HUES48 (cell line): ENCODE results near the gene DZIP3.
A peak's percentile ranks its signal among the peaks of the same experiment; 100 is the strongest.

Experiments used
- H3K27ac ChIP-seq: one replicate; pipeline ENCODE4 v1.7.0; 2013; ENCODE audit warnings: low read depth, low read length, inconsistent platforms
- H3K27me3 ChIP-seq: 2 replicates; pipeline ENCODE4 v1.6.1; 2013; ENCODE audit warnings: mild to moderate bottlenecking, low read length; ENCODE audit not compliant: control insufficient read depth, insufficient read depth
- H3K36me3 ChIP-seq: 2 replicates; pipeline ENCODE4 v1.6.1; 2013; ENCODE audit warnings: low read length; ENCODE audit not compliant: control insufficient read depth, insufficient read depth
- H3K4me1 ChIP-seq: 2 replicates; pipeline ENCODE4 v1.6.1; 2013; ENCODE audit warnings: mild to moderate bottlenecking, low read length; ENCODE audit not compliant: control insufficient read depth, insufficient read depth
- H3K4me3 ChIP-seq: 2 replicates; pipeline ENCODE4 v1.5.1; 2013; ENCODE audit warnings: mild to moderate bottlenecking, low read depth, low read length
- H3K9ac ChIP-seq: 2 replicates; pipeline ENCODE4 v1.6.1; 2013; ENCODE audit warnings: mild to moderate bottlenecking, low read depth, low read length, moderate library complexity
- H3K9me3 ChIP-seq: 2 replicates; pipeline ENCODE4 v1.6.1; 2013; ENCODE audit warnings: low read length; ENCODE audit not compliant: control insufficient read depth, insufficient read depth

The DZIP3 gene, protein sequence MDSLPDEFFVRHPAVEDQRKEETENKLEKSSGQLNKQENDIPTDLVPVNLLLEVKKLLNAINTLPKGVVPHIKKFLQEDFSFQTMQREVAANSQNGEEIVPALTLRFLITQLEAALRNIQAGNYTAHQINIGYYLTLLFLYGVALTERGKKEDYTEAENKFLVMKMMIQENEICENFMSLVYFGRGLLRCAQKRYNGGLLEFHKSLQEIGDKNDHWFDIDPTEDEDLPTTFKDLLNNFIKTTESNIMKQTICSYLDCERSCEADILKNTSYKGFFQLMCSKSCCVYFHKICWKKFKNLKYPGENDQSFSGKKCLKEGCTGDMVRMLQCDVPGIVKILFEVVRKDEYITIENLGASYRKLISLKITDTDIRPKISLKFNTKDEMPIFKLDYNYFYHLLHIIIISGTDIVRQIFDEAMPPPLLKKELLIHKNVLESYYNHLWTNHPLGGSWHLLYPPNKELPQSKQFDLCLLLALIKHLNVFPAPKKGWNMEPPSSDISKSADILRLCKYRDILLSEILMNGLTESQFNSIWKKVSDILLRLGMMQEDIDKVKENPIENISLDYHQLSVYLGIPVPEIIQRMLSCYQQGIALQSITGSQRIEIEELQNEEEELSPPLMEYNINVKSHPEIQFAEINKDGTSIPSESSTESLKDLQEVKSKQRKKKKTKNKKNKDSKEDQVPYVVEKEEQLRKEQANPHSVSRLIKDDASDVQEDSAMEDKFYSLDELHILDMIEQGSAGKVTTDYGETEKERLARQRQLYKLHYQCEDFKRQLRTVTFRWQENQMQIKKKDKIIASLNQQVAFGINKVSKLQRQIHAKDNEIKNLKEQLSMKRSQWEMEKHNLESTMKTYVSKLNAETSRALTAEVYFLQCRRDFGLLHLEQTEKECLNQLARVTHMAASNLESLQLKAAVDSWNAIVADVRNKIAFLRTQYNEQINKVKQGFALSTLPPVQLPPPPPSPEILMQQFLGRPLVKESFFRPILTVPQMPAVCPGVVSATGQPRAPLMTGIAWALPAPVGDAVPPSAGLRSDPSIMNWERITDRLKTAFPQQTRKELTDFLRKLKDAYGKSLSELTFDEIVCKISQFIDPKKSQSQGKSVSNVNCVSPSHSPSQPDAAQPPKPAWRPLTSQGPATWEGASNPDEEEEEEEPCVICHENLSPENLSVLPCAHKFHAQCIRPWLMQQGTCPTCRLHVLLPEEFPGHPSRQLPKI

DNA sequence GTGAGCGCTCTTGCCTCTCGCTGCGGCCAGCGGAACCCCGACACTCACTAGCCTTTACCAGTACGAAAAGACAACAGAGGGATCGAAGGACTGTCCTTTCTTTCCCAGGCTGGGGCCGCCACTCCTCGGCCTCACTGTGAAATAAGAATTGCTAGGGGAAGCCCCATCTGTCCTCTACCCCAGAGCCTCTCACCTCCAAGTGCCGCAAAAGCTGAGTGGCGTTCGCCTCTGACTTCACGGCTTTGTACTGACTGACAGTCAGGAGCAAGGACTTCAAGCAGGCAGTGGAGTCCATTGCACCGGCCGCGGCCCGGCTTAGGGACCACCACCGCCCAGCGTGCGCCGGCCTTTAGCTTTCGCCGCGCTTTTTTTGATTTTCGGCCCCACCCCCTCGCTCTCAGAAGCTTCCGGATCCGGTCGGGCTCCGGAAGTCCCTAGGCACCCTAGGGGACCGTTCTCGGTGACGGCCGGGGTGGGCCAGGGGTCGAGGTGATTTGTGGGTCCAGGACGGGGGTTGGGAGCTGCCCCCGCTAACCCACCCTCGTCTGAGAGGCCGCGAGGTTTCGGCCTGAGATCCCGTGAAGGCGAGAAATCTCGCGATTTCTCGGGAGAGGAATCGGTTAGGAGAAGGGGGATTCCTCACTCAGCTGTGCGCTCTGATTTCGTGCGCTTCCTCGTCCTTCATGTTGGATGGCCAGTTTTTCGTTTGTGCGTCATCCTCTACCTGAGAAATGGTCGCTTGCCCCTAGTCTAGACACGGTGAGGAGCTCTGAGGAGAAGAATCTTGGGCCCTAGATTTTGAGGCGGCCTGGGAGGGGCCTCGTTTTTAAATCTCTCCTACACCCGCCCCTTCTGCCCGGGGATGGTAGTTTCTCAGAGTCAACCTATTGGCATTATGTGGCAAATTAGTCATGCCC is at the start of gene DZIP3, which contains the start of gene CIP2A:
DZIP3 (plus strand) TSS at position 642 of the 917 bp plus-strand sequence. CDS start 15,685 bp downstream, outside the sequence.
CIP2A (minus strand) TSS at position 358 of the 917 bp plus-strand sequence; CDS start at position 295, 63 bp downstream.
- peaks cover 23% of the 10 kb centered on the region for H3K4me1 ChIP-seq
- H3K27ac ChIP-seq: peak within 1 kb of the TSS; percentile 100
- H3K9me3 ChIP-seq: no peaks in the 10 kb centered on the region
- no peaks in the 10 kb centered on the region for H3K27me3 ChIP-seq
- peak within 1 kb of the TSS; percentile 99 for H3K4me3 ChIP-seq
- H3K9ac ChIP-seq: peak within 1 kb of the TSS; percentile 98
- peaks cover 14% of the 10 kb centered on the region for H3K36me3 ChIP-seq

DNA sequence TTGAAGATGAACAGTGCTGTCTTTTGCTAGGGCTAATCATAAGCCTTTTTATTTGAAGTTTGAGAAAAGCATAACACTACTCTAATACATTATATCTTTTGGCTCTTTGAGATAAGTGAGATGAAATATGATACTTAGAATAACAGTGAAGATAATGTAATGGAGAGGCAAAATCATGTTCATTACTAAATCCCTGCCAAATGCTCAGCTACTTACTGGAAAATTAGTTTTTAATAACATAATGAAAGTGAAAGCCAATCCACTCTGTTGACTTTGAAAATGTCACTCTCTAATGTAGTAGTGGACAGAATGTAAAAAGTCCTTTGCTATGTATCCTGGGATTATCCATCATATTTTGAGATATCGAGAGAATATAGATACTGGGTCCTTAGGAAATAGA is 43.3 kb upstream of the DZIP3 start:
- Histone ChIP-seq H3K4me3 (no peak overlapping the region), H3K9me3 (no peaks in the 10 kb centered on the region), H3K4me1 (no peaks in the 10 kb centered on the region), H3K9ac (no peak overlapping the region), H3K27ac (no peak overlapping the region), H3K27me3 (no peaks in the 10 kb centered on the region), H3K36me3 (peaks cover 69% of the 10 kb centered on the region)

DNA sequence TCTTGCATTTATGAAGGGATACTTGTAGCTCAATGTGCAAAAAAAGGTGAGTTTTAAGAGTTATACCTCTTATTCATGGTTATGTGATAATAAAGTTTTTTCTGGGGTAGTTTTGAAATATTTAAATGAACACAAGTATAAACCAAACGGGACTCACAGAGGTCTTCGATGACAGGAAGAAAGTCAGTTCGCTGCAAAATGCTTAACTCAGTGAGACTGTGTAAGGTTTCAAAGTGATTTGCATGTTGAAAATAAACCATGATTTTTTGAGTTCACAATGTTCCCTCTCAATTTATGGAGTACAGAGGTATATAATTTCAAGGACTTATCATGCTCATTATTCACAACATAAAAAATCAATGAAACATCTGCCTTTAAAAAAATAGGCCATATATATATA is 42.8 kb upstream of the DZIP3 start:
- peaks cover 74% of the 10 kb centered on the region for H3K36me3 ChIP-seq
- no peak overlapping the region for H3K4me3 ChIP-seq
- H3K4me1 ChIP-seq: no peaks in the 10 kb centered on the region
- no peak overlapping the region for H3K9ac ChIP-seq
- H3K27ac ChIP-seq: no peak overlapping the region
- H3K27me3 ChIP-seq: no peaks in the 10 kb centered on the region
- H3K9me3 ChIP-seq: no peaks in the 10 kb centered on the region

DNA sequence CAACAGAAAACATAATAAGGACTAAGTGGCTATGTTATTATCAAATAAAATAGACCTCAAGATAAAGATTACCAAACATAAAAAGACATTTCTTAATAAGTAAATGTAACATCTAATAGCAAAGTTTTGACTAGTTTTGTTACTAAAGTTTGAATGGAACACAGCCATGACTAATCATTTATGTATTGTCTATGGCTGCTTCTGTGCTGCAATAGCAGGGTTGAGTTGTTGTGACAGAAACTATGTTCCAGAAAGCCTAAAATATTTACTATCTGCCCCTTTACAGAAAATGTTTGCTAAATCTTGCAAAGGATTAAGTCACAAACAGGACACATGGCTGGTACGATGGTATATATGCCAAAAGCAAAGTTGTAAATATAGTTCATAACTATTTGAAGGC is 41.2 kb upstream of the DZIP3 start:
- Histone ChIP-seq H3K4me1 (no peaks in the 10 kb centered on the region), H3K36me3 (peaks cover 86% of the 10 kb centered on the region), H3K27me3 (no peaks in the 10 kb centered on the region), H3K4me3 (no peak overlapping the region), H3K27ac (no peak overlapping the region), H3K9me3 (no peaks in the 10 kb centered on the region), H3K9ac (no peak overlapping the region)

DNA sequence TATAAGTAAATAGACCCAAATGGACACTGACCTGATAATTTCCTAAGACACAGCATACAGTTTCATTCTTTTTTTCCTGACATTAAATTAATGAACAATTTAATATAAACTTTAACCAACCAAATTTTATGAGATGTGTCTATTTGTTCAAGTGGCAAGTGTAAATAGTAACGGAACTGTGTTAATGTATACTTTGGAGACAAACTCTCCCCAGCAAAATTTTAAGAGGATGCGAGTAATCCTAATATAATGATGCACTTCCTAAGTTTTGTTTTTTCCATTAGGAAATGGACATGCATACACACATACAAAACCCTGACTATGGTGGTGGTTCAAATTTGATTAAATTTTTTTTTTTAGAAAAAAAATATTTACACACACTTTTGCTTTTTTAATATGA is 40.6 kb upstream of the DZIP3 start:
- no peak overlapping the region for H3K9ac ChIP-seq
- H3K27me3 ChIP-seq: no peaks in the 10 kb centered on the region
- peaks cover 86% of the 10 kb centered on the region for H3K36me3 ChIP-seq
- H3K9me3 ChIP-seq: no peaks in the 10 kb centered on the region
- no peak overlapping the region for H3K27ac ChIP-seq
- no peak overlapping the region for H3K4me3 ChIP-seq
- H3K4me1 ChIP-seq: no peaks in the 10 kb centered on the region

DNA sequence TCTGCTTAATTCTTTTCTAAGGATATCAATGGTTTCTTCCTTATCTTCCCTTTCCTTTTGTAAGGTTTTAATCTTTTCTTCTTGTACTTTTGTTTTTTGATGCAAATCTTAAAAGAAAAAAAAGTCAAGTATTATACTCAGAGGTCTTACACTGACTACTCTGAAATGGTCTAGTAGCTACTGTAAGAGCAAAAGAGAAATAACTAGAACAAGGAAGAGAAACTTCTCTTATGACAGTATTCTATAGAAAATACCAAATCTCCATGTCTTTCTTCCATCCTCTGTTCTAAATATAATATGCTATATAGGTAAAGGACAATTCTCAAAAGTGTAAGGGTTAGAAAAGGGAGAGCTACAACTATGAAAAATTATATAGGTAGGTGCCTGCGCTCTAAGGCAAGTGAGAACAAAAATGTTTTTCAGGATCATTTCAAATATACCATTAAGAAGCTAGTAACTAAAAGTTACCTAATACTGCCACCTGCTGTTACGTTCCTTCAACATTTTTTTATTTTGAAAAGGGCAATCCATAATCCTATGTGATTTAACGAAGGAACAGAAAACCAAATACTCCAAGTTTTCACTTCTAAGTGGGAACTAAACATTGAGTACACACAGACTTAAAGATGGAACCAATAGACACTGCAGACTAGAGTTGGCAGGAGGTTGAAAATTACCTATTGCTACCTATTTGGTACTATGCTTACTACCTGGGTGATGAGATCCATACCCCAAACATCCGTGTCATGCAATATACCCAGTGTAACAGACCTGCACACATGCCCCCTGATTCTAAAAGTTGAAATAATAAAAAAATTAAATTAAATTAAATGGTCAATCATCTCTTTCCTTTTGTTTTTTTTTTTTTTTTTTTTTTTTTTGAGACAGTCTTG is 37.0 kb upstream of the DZIP3 start:
- no peaks in the 10 kb centered on the region for H3K9me3 ChIP-seq
- no peaks in the 10 kb centered on the region for H3K27me3 ChIP-seq
- 0 out of 2 replicates have a peak, but pooled peaks cover 2% of the 10 kb centered on the region for H3K4me1 ChIP-seq
- H3K27ac ChIP-seq: no peak overlapping the region
- H3K4me3 ChIP-seq: no peak overlapping the region
- peaks cover 98% of the 10 kb centered on the region for H3K36me3 ChIP-seq
- H3K9ac ChIP-seq: no peak overlapping the region

DNA sequence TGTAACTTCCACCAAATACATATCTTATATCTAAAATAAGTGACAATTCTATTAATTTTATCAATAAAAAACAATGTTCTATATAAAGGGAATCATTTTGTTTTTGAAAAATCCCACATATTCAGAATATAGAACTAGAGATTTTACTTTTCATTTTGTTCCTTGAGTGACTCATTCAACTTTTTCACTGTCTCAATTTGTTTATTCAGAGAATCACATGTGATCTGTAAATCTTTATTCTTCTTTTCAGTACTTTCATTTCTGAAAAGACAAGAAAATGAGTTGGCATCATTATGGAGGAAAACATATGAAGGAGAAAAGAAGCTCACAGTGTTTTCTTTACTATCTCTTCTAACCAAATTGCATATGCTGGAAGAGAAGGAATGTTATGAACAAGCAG is 35.3 kb upstream of the DZIP3 start:
- no peak overlapping the region for H3K4me3 ChIP-seq
- peaks cover 98% of the 10 kb centered on the region for H3K36me3 ChIP-seq
- peak overlapping the region; percentile 59 for H3K27ac ChIP-seq
- no peak overlapping the region for H3K9ac ChIP-seq
- H3K4me1 ChIP-seq: 0 out of 2 replicates have a peak, but pooled peaks cover 2% of the 10 kb centered on the region
- no peaks in the 10 kb centered on the region for H3K9me3 ChIP-seq
- no peaks in the 10 kb centered on the region for H3K27me3 ChIP-seq

DNA sequence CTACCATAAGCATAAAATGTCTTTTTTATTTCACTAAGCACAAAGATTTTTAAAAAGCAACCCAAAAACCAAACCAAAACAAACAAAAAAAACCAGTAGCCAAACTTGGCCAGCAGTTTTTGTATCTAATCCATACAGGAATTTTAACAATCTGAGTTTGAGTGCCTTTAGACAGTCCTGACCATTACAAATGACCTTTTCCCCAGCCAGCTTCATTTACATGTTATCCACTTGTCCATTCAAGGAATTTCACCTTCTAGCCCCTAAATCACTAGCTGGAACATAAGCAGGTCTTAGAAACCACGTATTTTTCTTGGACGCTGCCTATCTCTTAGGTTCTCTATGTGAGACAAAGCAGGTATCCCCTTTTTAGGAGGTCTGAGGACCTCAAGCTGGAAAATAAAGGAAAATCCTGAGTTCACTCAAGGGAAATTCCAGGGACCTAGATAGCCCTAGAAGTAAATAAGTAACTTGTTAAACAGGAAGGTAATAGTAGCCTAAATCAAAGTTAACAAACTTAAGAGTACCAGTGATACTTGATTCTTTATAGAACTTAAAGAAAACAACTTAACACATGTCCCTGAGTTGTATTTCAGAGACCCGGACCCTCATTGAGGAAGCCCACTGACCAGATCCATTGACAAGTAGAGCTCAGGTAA is 34.5 kb upstream of the DZIP3 start:
- Histone ChIP-seq H3K27ac (peak overlapping the region; percentile 59), H3K36me3 (peaks cover 99% of the 10 kb centered on the region), H3K9me3 (no peaks in the 10 kb centered on the region), H3K4me1 (0 out of 2 replicates have a peak, but pooled peaks cover 2% of the 10 kb centered on the region), H3K9ac (no peak overlapping the region), H3K4me3 (no peak overlapping the region), H3K27me3 (no peaks in the 10 kb centered on the region)

DNA sequence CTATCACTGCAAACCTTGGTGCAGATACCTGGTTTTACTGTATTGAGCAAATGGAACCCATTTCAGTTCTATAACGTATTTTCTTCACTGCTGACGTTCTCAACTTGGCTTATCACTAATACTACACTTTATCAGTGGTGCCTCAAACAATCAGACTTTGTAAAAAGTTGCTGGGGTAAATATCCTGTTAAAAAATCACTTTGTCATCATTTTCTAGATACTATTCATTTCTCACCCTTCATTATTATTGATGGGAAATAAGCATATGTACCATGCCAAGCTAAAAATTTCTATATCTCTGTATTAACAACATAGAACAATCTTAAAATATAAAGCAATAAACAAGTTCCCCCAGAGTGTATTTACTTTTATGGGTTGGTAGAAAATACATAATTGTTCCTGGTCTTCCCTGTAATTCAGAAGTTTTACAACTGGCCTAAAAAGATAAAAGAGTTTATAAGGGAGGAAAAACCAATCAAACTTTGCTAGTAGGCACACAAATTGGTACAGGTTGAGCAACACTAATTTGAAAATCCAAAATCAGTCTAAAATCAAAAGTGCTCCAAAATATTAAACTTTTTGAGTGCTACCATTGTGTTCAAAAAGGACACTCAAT is 33.4 kb upstream of the DZIP3 start:
- Histone ChIP-seq H3K27me3 (no peaks in the 10 kb centered on the region), H3K4me3 (no peak overlapping the region), H3K4me1 (0 out of 2 replicates have a peak, but pooled peaks cover 2% of the 10 kb centered on the region), H3K36me3 (peaks cover 100% of the 10 kb centered on the region), H3K9me3 (no peaks in the 10 kb centered on the region), H3K27ac (peak overlapping the region; percentile 59), H3K9ac (no peak overlapping the region)
